ENCODE measurements around the gene KIF21B.

KIF21B gene

DNA sequence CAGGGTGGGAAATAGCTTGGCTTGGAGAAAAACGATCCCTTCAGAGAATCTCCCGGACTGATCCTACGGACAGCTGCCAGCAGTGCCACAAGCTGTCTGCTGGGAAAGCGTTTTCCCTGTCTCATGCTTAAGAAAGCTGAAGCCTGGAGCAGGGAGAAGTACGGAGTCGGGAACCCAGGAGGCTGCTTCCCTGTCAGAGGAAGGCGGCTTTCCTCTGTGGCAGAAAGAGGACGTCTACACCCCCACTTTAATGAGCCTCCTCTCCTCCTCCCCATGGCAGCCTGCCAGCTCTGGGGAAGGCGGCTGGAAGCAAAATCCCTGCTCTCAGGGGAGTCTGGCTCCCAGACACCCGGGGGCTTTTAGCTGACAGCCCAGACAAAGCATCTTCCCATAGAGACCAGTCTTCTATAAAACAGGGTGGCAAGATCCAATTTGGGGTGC, 7.3 kb downstream of the KIF21B start:
- no peak for DNase-seq (ENCODE audit: low spot score)
- H3K27ac ChIP-seq: no peak overlapping the region
- CTCF ChIA-PET: interaction anchor here (1.0 to 1.4 kb wide), 3 partner anchors 9 to 44 kb away, joined by 4 to 10 read pairs (median 6); no protein-coding TSS in a partner anchor
- TF ChIP-seq, protein P1, sequence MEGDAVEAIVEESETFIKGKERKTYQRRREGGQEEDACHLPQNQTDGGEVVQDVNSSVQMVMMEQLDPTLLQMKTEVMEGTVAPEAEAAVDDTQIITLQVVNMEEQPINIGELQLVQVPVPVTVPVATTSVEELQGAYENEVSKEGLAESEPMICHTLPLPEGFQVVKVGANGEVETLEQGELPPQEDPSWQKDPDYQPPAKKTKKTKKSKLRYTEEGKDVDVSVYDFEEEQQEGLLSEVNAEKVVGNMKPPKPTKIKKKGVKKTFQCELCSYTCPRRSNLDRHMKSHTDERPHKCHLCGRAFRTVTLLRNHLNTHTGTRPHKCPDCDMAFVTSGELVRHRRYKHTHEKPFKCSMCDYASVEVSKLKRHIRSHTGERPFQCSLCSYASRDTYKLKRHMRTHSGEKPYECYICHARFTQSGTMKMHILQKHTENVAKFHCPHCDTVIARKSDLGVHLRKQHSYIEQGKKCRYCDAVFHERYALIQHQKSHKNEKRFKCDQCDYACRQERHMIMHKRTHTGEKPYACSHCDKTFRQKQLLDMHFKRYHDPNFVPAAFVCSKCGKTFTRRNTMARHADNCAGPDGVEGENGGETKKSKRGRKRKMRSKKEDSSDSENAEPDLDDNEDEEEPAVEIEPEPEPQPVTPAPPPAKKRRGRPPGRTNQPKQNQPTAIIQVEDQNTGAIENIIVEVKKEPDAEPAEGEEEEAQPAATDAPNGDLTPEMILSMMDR (conservative IDR thresholded peaks at IDR 0.05; ENCODE audit: low read depth): no peak
- POLR2A ChIA-PET (ENCODE audit: low non-redundant PET): no interaction called here

DNA sequence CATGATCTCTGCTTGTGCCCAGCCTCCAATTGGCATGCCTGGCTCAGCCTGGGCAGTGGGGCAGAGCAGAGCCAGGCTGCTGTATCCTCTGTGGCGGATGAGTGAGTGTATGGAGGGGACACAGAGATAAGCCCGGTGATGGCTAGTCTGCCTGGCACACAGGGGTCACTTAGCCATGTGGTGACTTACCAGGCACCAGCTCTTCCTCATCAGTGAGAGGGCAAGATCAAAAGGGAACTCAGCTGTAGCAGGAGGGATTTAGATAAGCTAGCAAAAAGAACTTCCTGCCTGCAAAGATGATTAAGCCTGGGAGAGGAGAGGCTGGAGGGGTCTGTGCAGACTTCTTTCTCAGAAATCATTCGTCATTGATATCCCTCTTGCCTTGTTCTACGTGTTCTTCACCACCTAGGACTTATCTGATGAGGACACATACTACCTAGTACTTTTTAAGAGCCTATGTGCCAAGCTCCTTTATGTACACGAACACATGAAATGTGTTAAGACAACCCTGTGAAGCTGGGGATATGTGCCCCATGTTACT, 7.9 kb downstream of the KIF21B start:
- no peak for DNase-seq (ENCODE audit: low spot score)
- POLR2A ChIA-PET (ENCODE audit: low non-redundant PET): no interaction called here
- TF ChIP-seq, protein P1 (conservative IDR thresholded peaks at IDR 0.05; ENCODE audit: low read depth): no peak
- no peak overlapping the region for H3K27ac ChIP-seq
- CTCF ChIA-PET: interaction anchor here (0.7 to 1.4 kb wide), 4 partner anchors 27 to 84 kb away, joined by 3 to 10 read pairs (median 6); no protein-coding TSS in a partner anchor

DNA sequence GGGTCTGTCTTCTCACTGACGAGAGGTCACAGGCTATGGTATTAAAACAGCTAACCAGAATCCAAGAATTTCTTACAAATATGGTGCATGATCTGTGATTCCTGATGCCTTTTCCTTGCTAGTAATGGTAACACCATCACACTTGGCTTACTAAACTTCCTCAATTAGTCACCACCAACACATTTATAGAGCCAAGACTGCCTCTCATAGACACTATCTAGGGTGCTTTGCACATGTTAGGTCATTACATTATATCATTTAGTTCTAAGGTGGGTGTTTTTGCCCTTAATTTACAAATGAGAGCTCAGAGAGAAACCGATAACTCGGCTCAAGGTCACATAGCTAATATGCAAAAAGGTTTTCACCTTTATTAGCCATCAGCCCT, 8.7 kb downstream of the KIF21B start:
- POLR2A ChIA-PET (ENCODE audit: low non-redundant PET): no interaction called here
- DNase-seq (ENCODE audit: low spot score): no peak
- CTCF ChIA-PET: interaction anchor here (1.0 to 1.5 kb wide), 3 partner anchors 28 to 84 kb away, joined by 3 to 5 read pairs (median 5); no protein-coding TSS in a partner anchor
- no peak overlapping the region for H3K27ac ChIP-seq
- TF ChIP-seq, protein P1 (conservative IDR thresholded peaks at IDR 0.05; ENCODE audit: low read depth): no peak

DNA sequence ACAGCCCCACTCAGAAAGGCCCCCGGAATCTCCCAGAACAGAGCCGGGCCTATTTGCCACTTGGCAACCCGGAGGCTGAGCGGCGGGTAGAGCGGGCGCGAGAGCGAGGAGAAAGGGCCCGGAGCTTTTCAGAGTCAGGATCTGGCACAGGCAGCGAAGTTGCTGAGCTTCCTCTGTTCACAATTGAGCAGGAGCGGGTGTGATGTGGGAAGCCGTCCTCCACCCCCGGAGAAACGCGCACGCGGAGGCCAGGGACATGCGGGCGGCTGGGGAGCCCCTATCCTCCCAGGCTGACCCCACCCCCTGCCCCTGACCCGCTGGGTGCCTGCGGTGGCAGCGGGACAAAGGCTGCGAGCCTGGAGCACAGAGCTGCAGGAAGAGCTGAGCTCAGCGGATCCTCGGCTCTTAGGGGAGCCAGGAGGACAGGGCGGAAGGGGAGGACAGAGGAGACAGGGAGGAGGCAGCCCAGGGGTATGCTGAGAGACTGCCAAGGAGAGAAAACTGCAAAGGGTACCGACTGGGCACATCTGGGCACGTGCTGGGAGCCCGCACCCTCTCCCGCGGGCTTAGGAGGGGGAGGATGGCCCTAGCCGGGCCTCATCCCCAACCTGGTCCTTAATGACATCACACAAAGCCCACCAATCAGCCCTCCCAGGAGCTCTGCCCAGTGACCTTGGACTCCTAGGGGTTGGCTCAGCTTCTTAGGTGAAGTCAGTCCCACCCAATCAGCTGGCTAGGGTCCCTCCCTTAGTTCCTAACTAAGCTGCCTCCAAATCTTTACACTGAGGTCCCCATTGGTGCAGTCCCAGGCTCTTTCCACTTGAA, 9.3 kb downstream of the KIF21B start:
- CTCF ChIA-PET: interaction anchor here (0.6 to 1.5 kb wide), 3 partner anchors 28 to 433 kb away, joined by 3 to 5 read pairs (median 3); no protein-coding TSS in a partner anchor
- POLR2A ChIA-PET (ENCODE audit: low non-redundant PET): no interaction called here
- TF ChIP-seq, protein P1 (conservative IDR thresholded peaks at IDR 0.05; ENCODE audit: low read depth): no peak
- no peak overlapping the region for H3K27ac ChIP-seq
- no peak for DNase-seq (ENCODE audit: low spot score)

DNA sequence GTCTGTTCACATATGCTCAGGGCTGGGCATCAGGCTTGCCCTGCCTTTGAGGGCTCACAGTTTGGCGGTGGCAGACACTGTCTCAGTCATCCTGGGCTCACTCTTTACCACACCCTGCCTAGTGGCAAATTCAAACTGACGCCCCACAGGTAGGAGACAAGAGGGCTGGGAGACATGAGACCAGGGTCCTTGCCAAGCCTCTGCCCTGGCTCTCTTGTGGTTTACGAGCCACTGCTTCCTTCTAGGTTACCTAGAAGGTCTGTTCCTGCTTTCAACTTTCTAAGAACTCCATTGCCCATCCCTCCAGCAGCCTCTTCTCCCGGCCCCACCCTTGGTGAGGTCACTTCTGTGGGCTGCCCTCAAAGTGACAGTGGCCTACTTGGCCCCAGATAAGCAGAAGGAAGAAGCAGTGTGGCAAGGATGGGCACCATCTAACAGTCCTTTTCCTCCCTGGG, 10.5 kb downstream of the KIF21B start:
- DNase-seq (ENCODE audit: low spot score): no peak
- ChIA-PET CTCF (interaction anchor here (0.6 kb wide), 1 partner anchor 731 kb away, joined by 3 read pairs; no protein-coding TSS in a partner anchor), POLR2A (ENCODE audit: low non-redundant PET) (no interaction called here)
- H3K27ac ChIP-seq: no peak overlapping the region
- TF ChIP-seq, protein P1 (conservative IDR thresholded peaks at IDR 0.05; ENCODE audit: low read depth): no peak

DNA sequence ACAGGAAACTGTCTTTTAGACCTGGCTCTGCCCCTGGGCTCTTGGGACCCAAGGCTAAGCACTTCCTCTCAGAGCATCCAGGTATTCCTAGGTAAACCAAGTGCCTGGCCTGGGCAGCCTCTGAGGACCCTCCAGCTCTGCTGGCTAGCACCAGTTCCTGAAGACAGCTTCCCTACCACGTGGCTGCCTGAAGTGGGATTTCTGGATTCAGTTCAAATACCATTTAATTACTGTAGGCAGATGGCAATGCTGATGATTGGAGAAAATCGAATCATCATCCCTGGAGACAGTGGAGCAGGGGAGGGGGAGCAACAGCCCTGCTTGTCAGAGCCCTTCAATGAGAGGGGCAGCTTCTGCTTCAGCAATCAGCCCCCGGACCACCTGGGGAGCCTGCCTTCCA, 11.9 kb downstream of the KIF21B start:
- ChIA-PET POLR2A (ENCODE audit: low non-redundant PET) (no interaction called here), CTCF (no interaction called here)
- no peak overlapping the region for H3K27ac ChIP-seq
- TF ChIP-seq, protein P1 (conservative IDR thresholded peaks at IDR 0.05; ENCODE audit: low read depth): no peak
- no peak for DNase-seq (ENCODE audit: low spot score)

All from RWPE1 (cell line).